Measurements from ENCODE around the gene ABLIM3.

- TF ChIP-seq CTCF (conservative IDR thresholded peaks at IDR 0.05), result no peak
- TF ChIP-seq EZH2 (IDR thresholded peaks at IDR 0.05; ENCODE audit: low read depth), result no peak
Measured at GRCh38 chr5:149117970-149118369, 23.3 kb upstream of the ABLIM3 start.
